Activated CD8-positive, alpha-beta memory T cell treated with anti-CD3 and anti-CD28 coated beads for 4 hours (primary cell): ENCODE results near the gene PARP3.

Source experiments
- DNase-seq, 2 donors: peaks; one replicate each; pipeline ENCODE4 v3.0.0-alpha.2; 2020; ENCODE audit warnings: low read depth in 2 of 2

PARP3 gene

GRCh38 chr3:51966922-51967383, 24.8 kb downstream of the PARP3 start:
- no peak for DNase-seq

DNA sequence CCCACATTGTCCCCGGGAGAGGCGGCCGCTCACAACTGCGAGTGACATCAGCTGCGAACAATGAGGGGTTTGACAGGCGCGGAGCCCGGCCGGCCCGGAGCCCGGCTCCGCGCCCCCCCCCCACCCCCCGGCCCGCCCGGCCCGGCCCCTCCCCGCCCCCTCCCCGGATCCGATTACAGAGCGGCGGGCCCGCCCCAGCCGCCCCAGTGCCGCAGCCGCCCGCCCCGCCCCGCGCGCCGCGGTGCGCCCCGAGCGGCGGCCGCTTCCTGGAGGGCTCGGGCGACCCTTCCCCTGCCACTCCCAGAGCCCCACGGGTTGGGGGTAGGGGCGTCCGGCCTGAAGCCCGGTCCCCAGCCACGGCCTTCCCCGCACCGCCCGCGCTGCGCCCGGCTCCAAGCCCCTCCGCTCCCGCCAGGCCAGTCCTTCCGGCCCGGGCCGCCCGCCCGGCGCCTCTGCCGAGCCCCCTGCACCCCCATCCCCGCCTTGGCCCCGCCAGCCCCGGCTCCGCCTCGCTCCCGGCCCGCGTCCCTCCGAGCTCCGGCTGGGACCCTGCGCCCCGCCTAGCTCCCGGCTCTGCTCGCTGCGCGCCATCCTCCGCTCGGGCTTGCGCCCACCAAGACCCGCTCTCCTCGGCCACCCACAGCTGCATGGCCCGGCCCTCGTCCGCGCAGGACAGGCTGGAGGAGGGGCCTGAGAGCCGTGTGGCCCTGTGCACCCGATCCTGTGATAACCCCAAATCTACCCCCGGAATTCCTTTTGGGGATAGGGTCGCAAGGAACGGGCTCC, 25.4 kb downstream of the PARP3 start, which contains the start of gene PCBP4:
Gene PCBP4, minus strand, starts transcription at position 71 of the 786 bp plus-strand sequence. CDS start 6,214 bp downstream, outside the sequence.
- no peak for DNase-seq

DNA sequence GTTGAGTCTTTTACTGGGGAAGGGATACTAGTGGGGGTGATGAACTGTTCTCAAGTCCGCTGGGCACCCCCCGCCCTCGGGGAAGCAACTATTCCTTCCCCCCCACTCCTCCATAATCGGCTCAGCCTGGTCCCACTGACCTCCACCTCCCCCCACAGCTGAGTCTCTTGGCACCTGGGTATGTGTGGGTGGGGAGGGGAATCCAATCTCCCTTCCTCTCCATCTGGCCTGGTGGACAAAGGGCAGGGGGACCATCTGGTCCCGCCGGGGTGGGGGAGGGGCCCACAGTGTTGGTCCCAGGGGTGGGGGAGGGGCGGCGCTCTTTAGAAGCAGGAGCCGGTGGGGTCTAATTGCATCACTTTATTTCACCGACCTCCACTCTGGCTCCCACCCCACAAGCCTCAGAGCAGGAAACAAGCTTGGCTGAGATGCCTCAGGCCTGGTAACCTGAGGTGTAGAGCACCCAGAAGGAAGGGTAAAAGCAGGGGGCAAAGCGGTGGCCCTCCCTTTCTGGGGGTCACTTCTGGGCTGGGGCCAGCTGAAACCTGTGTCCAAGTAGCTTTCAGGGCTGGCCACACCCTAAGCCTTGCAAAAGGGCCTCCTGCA, 26.1 kb downstream of the PARP3 start:
- no peak for DNase-seq

DNA sequence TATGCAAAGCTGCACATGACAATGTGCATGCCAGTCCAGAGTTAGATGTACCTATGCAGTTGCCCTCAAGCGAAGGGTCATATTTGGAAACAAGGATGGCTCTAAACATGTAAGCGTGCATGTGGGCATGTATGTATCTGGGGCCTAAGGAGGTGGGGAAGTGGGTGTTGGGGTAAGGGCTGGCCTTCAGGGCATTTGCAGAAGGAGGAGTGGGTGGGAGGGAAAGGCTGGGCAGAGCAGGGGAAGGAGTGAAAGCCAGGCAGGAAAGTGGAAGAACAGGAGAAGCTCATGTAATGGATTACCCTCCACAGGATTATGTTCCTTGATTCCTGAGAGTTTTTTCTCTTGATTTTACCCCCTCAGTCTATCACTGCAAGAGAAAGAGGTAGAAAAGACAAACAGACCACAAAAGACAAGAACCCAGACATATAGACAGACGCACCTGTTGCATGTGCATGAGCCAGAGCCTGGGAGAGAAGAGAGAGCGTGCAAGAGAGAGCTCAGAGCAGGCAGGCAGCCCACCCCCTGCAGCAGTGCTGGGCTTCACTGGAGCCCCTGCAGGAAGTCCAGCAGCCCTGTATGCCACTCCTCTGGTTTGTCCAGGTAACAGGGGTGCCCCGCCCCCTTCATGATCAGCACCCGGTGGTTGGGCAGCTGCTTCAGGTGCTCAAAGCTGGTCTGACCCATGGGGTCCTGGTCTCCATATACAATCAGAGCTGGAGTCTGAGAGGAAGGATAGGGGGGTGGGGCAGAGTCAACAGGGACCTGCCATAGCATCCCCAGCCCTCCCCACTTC, 26.9 kb downstream of the PARP3 start:
- no peak for DNase-seq

DNA sequence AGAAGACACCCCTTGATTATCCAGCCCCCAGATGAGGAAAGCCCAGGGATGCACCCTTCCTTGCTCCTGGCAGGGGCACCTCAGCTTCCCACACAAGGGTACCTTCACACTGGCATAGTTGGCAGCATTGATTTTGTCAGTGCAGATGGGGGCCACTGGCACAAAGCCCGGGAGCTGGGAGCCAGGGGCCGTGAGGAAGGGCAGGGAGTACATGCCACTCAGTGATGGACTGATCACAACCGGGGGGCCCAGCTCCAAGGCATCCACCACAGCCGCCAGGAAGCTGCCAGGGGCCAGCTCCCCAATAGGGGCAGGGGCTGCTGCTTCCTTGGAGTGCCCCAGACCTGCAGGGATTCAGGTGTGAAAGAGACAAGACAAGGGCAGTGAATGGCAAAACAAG, 27.7 kb downstream of the PARP3 start:
- no peak for DNase-seq

DNA sequence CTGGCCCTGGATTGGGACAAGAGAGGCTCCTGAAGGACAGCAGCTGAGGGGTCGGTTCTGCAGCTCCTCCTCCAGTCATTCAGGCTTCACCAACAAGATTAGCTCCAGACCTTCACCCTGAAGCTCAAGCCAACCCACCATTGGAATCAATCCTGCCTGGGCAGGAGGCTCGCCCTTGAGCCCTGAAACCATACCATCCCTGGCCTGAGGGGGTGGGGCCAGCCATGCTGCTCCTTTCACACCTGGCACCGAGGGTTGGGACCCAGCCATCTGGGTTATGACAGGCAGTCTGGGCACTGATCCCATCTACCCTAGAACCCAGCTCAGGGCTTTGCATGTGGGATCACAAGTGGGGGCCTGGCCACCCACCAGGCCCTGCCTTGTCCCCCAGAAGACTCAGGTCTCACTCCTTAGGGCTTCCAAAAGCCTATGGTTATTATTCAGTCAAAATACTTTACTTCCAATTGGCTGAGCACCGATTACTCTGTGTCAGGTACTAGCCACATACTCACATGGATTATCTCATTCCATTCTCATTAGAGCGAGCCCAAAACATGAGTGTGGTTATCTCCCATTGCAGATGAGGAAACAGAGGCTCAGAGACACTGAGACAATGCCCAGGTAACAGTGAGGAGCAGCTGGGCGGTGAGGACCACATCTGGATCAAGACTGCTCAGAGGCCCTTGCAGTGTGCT, 28.6 kb downstream of the PARP3 start:
- DNase-seq: no peak

GRCh38 chr3:51971350-51971749, 29.2 kb downstream of the PARP3 start:
- DNase-seq: no peak

GRCh38 chr3:51974277-51974962, 32.3 kb downstream of the PARP3 start:
- DNase-seq: no peak

DNA sequence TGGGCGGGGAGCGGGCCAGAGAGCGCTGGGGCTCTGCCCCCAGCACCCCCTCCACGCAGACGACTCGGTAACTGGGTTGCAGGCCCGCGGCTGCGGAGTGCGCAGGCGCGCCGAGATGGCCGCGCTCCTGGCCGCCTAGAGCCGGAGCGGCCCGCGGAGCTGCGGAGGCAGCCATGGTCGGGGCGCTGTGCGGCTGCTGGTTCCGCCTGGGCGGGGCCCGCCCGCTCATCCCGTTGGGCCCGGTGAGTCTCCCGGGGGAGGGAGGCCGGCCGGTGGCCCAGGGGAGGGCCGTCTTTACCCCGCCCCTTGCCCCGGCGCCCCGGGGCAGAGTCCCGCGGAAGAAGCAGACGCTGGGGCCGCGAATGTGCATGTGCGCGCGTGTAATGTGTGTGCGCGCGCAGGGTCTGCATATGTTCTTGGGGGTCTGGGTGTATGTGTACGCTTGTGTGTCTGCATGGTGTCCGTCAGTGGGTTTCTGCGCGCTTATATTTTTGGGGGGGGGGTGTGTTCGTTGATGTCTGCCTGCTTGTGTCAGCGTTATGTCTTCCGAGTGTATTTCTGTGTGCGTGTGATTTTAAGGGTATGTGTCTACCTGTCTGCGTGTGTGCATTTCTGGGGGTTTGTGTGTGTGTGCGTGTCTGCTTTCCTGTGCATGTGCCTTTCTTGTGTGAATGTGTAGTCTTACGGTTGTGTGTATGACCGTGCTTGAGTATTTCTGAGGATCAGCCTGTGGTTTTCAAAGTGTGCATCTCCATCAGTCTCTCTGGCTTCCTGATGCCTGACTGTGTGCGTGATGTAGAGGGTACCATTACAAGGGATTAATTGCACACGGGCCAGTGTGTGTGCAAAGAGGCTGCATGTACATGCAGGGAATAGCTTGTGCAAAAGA, 33.0 kb downstream of the PARP3 start, which contains the start of gene ABHD14A:
Gene ABHD14A, plus strand, starts transcription at position 102 of the 889 bp plus-strand sequence. Its CDS starts 72 bp downstream, at position 174.
- peak; percentile 31 to 32 for DNase-seq

- DNase-seq: no peak
Measured at GRCh38 chr3:51975852-51976549, 33.8 kb downstream of the PARP3 start.

DNA sequence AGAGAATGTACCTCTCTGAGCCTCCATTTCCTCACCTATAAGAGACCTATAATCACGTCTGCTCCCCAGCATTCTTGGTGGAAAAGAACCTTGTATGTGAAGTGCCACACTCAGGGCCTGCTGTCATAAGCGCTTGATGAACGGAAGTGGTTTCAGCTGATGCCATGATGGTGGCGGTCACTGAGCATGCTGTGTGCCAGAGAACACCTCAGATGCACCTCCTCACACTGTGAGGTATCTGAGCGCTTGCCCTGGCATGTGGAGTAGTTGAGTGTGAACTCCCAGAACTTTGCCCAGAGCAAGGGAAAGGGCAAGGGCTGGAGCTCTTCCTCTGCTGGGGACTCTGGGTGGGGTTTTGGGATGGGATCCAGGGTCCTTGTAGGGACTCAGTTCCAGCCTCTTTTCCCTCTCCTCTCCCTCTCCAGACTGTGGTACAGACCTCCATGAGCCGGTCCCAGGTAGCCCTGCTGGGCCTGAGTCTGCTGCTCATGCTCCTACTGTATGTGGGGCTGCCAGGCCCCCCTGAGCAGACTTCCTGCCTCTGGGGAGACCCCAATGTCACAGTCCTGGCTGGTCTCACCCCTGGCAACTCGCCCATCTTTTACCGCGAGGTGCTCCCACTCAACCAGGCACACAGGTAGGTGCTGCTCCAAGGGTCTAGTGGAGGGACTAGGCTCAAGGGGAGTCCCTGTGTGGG, 35.4 kb downstream of the PARP3 start:
- no peak for DNase-seq

DNA sequence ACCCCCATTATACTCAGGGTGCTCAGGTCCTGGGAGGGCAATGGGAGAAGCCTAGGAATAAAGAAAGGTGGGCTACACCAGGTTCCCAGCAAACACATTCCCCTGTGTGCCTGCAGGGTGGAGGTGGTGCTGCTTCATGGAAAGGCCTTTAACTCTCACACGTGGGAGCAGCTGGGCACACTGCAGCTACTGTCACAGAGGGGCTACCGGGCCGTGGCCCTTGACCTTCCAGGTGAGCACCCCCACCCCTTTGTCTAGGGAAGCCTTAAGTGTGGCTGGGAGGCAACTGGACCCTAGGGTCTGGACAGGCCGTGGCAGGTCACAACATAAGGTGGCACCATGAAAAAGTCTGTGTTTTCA, 36.0 kb downstream of the PARP3 start:
- DNase-seq: no peak

DNA sequence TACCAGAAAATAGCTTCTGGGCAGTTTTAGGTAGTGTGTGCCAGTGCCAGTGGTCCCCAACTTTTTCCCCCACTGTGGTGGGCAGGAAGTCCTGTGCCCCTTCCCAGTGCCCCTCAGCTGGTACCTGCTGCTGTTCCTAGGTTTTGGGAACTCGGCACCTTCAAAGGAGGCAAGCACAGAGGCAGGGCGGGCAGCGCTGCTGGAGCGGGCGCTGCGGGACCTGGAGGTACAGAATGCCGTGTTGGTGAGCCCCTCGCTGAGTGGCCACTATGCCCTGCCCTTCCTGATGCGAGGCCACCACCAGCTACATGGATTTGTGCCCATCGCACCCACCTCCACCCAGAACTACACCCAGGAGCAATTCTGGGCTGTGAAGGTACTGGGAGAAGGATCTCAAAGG, 38.1 kb downstream of the PARP3 start:
- DNase-seq: no peak

DNA sequence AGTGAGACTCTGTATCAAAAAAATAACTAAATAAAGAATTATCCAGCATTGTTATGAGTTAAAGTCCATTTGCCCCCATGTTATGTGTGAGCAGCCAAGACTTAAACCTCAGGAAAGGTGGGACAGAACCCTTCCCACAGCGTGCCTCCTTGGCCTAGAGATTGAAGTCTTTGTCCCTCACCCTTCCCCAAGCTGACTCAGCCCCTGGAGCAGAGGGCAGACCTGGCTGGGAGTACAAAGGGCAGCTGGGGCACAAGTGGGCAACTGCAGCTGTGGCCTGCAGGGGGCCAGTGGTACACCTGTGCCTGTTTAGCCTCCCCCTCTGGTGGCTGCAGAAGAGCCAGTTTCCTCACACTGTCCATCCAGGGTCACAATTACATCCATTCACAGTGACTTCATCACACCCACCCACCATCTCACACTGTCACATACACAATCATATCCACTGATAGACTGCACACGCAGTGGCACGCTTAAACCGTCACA, 40.2 kb downstream of the PARP3 start:
- DNase-seq: no peak

- peak; percentile 40 to 42 for DNase-seq
Measured at GRCh38 chr3:51982838-51983577, 40.8 kb downstream of the PARP3 start, which contains the start of gene ACY1. ACY1 (plus strand) TSS chr3:51983535; CDS start chr3:51984065, 530 bp downstream.

DNA sequence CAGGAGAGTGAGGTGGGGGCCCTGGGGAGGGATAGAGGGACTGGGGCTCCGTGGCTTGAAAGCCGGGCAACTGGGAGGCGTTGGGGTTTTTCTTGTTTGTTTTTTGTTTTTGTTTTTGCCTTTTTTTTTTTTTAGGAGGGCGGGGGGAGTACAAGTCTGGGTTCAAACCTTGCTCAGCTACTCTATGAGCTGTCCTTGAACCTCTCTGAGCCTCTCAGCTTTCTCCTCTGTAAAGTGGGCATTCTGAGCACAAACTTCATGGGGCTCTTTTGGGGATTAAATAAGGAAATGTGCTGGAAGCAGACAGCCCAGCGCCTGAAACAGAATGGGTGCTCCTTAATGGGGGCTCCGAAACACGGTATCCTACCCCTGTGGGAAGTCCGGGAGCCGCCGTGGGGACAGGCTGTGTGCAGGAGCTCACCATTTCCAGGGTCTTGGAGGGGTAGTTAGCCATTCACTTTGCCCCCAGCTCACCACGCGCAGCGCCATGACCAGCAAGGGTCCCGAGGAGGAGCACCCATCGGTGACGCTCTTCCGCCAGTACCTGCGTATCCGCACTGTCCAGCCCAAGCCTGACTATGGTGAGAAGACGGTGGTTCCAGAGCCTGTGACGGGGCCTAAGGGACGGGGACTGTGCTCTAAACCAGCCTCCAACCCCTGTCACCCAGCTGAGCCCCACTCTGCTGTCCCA, 41.6 kb downstream of the PARP3 start:
- no peak for DNase-seq

DNA sequence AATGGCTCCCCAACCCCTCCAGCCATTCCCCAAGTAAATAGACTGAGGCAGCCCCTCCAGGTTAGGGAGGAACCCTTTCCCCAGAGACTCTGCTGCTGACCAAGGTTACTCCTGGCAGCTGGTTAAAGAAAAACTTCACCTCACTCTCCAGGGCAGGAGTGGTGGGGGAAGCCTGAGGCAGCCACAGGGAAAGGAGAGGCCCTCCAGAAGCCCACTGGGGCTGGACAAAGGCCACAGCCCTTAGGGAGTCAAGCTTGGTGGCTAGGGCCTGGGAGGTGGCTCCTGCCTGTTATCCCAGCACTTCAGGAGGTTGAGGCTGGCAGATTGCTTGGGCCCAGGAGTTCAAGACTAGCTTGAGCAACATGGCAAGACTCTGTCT, 42.1 kb downstream of the PARP3 start:
- DNase-seq: no peak
